GM19455 (cell line): Measurements from ENCODE around the gene HEXIM1.

Source experiments
- ATAC-seq: cut with Tn5 transposase; IDR thresholded peaks from one replicate; pipeline ENCODE4 v1.9.1; 2021; ENCODE audit not compliant: unreplicated experiment

Gene HEXIM1

GRCh38 chr17:45145035-45145389, 3.3 kb upstream of the HEXIM1 start:
- ATAC-seq = no peak

- no peak for ATAC-seq
These were observed 2.1 kb upstream of the HEXIM1 start for GRCh38 chr17:45146166-45146565.

GRCh38 chr17:45146592-45146889, 1.7 kb upstream of the HEXIM1 start:
- ATAC-seq = no peak

- no peak for ATAC-seq
These were observed 1.2 kb upstream of the HEXIM1 start for GRCh38 chr17:45146890-45147580.

GRCh38 chr17:45147581-45148182, 593 bp upstream of the HEXIM1 start:
- ATAC-seq = no peak

- ATAC-seq = no peak
These were observed 878 bp downstream of the HEXIM1 start for GRCh38 chr17:45149037-45149668.

- ATAC-seq = no peak
These were observed 1.7 kb downstream of the HEXIM1 start for GRCh38 chr17:45149669-45150664.

GRCh38 chr17:45150911-45151809, 2.9 kb downstream of the HEXIM1 start:
- ATAC-seq = no peak

- no peak for ATAC-seq
These were observed 6.8 kb downstream of the HEXIM1 start for GRCh38 chr17:45155029-45155428.

GRCh38 chr17:45155483-45155882, 7.2 kb downstream of the HEXIM1 start:
- no peak for ATAC-seq

GRCh38 chr17:45156242-45156641, 8.0 kb downstream of the HEXIM1 start:
- ATAC-seq = no peak

GRCh38 chr17:45160447-45161287, 12.4 kb downstream of the HEXIM1 start:
- ATAC-seq = peak; percentile 27

- ATAC-seq = peak; percentile 83
These were observed 13.2 kb downstream of the HEXIM1 start, which contains the start of gene HEXIM2 for GRCh38 chr17:45161288-45162024. Gene HEXIM2, plus strand, starts transcription at chr17:45161875. Its CDS starts 919 bp downstream, at chr17:45162794.

GRCh38 chr17:45162025-45162687, 13.9 kb downstream of the HEXIM1 start:
- ATAC-seq = no peak

- no peak for ATAC-seq
These were observed 16.5 kb downstream of the HEXIM1 start for GRCh38 chr17:45164734-45165269.

- ATAC-seq = no peak
These were observed 20.9 kb downstream of the HEXIM1 start for GRCh38 chr17:45168991-45169752.

GRCh38 chr17:45170280-45170930, 22.1 kb downstream of the HEXIM1 start:
- ATAC-seq = no peak
